Ovary (tissue), 3 donors: Measurements from ENCODE around the gene CBLN3.

Experiments
- EP300 ChIP-seq: sonication (generic); formaldehyde crosslinking; IDR thresholded peaks from one replicate; pipeline ENCODE4 v1.6.1; 2017; ENCODE audit warnings: antibody characterized with exemption
- POLR2A ChIP-seq: fragments of 450-650 bp; IDR thresholded peaks from one replicate; pipeline ENCODE4 v1.6.1; 2017; ENCODE audit warnings: antibody characterized with exemption, mild to moderate bottlenecking, moderate library complexity
- TF ChIP-seq, protein P1 (sequence below), 3 donors: fragments of 450-650 bp in 2 of 3; fragments of 200-600 bp in 1 of 3; IDR thresholded peaks; one replicate each; pipeline versions ENCODE4 v1.5.1 to v1.8.0; 2016 to 2022; ENCODE audit warnings: antibody characterized with exemption in 3 of 3, mild to moderate bottlenecking in 1 of 3
- donor health status: DM: no; HTN: no; CAD: no.

DNA sequence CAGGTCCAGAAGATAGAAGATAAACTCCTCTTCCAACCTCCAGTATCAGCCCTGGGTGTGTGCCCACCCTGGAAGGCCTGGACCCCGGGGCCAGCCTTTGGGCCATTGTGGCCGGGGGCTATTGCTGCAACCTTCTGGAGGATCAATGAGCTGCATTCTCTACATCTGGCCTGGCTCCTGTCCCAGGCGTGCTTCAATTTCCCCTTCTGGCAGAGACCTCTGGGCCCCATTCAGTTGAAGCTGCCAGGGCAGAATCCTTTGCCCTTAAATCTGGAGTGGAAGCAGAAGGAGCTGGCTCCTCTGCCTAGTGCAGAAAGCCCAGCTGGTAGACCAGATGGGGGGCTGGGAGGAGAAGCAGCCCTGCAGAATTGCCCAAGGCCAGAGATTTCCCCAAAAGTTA, 20.7 kb downstream of the CBLN3 start:
- TF ChIP-seq POLR2A (no peak), EP300 (no peak)
- TF ChIP-seq, protein P1, sequence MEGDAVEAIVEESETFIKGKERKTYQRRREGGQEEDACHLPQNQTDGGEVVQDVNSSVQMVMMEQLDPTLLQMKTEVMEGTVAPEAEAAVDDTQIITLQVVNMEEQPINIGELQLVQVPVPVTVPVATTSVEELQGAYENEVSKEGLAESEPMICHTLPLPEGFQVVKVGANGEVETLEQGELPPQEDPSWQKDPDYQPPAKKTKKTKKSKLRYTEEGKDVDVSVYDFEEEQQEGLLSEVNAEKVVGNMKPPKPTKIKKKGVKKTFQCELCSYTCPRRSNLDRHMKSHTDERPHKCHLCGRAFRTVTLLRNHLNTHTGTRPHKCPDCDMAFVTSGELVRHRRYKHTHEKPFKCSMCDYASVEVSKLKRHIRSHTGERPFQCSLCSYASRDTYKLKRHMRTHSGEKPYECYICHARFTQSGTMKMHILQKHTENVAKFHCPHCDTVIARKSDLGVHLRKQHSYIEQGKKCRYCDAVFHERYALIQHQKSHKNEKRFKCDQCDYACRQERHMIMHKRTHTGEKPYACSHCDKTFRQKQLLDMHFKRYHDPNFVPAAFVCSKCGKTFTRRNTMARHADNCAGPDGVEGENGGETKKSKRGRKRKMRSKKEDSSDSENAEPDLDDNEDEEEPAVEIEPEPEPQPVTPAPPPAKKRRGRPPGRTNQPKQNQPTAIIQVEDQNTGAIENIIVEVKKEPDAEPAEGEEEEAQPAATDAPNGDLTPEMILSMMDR (IDR thresholded peaks at IDR 0.05), result no peak
